ENCODE data around the gene CTSC.

DNA sequence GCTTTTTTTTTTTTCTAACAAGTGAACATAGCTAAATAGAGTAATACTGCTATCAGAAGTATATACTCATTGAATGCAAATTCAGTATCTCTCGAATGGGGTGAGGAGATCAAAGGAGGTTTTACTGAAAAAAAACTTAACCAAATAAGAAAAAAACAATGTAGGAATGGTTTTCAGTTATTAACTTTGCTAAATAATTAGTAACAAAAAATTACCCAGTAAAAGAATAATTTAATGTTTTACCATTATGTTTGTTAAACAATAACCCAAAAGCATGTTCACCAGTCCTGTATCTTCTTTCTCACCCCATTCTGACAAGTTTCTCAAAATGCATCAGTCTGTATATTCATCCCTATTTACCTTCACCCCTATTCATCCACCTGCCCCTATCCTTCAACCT lies 22.6 kb upstream of the CTSC start:
- TF ChIP-seq, protein P1, sequence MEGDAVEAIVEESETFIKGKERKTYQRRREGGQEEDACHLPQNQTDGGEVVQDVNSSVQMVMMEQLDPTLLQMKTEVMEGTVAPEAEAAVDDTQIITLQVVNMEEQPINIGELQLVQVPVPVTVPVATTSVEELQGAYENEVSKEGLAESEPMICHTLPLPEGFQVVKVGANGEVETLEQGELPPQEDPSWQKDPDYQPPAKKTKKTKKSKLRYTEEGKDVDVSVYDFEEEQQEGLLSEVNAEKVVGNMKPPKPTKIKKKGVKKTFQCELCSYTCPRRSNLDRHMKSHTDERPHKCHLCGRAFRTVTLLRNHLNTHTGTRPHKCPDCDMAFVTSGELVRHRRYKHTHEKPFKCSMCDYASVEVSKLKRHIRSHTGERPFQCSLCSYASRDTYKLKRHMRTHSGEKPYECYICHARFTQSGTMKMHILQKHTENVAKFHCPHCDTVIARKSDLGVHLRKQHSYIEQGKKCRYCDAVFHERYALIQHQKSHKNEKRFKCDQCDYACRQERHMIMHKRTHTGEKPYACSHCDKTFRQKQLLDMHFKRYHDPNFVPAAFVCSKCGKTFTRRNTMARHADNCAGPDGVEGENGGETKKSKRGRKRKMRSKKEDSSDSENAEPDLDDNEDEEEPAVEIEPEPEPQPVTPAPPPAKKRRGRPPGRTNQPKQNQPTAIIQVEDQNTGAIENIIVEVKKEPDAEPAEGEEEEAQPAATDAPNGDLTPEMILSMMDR (IDR thresholded peaks at IDR 0.05), result no peak
- TF ChIP-seq ZFX (IDR thresholded peaks at IDR 0.05; ENCODE audit: borderline replicate concordance), result no peak

Measured in 22Rv1 (cell line).